Spleen (tissue), 11 donors: Measurements from ENCODE around the gene FLNB. TPM values are rescaled to one million over a fixed set of nuclear protein-coding genes. Genes with fewer than 3 reads are reported as not detected.

ENCODE experiments used
- DNase-seq: peaks from one replicate; pipeline ENCODE4 v3.0.0-alpha.2; 2020
- H3K27ac ChIP-seq, 8 donors: fragments of 200-600 bp; sonication (generic) in 7 of 8; 1 replicate in 4 of 8; 2 replicates in 4 of 8; pipeline versions ENCODE4 v1.5.0 to v1.8.0; 2016 to 2021; ENCODE audit warnings: inconsistent platforms in 4 of 8, mild to moderate bottlenecking in 4 of 8, moderate library complexity in 1 of 8
- H3K27me3 ChIP-seq, 7 donors: fragments of 200-600 bp; sonication (generic) in 6 of 7; replicated peaks in 1 of 7; 1 replicate in 4 of 7; 2 replicates in 3 of 7; pipeline versions ENCODE4 v1.5.0 to v1.8.0; 2016 to 2021; ENCODE audit warnings: inconsistent platforms in 3 of 7, mild to moderate bottlenecking in 1 of 7
- H3K36me3 ChIP-seq, 6 donors: fragments of 200-600 bp; sonication (generic) in 5 of 6; 1 replicate in 4 of 6; 2 replicates in 2 of 6; pipeline versions ENCODE4 v1.5.0 to v1.8.0; 2016 to 2021; ENCODE audit warnings: inconsistent platforms in 2 of 6
- H3K4me1 ChIP-seq, 6 donors: fragments of 200-600 bp; sonication (generic) in 5 of 6; 1 replicate in 3 of 6; 2 replicates in 3 of 6; pipeline versions ENCODE4 v1.5.0 to v1.8.0; 2016 to 2021; ENCODE audit warnings: inconsistent platforms in 3 of 6
- H3K4me3 ChIP-seq, 8 donors: fragments of 200-600 bp; sonication (generic) in 7 of 8; 1 replicate in 4 of 8; 2 replicates in 4 of 8; pipeline versions ENCODE4 v1.5.0 to v1.8.0; 2016 to 2021; ENCODE audit warnings: inconsistent platforms in 4 of 8, mild to moderate bottlenecking in 4 of 8, moderate library complexity in 2 of 8
- H3K9me3 ChIP-seq, 8 donors: fragments of 200-600 bp; sonication (generic) in 7 of 8; 1 replicate in 4 of 8; 2 replicates in 4 of 8; pipeline versions ENCODE4 v1.5.0 to v1.8.0; 2016 to 2021; ENCODE audit warnings: inconsistent platforms in 4 of 8
- POLR2A ChIP-seq, 3 donors: fragments of 450-650 bp; IDR thresholded peaks; one replicate each; pipeline ENCODE4 v1.5.1; 2017; ENCODE audit warnings: antibody characterized with exemption in 3 of 3, mild to moderate bottlenecking in 1 of 3
- POLR2AphosphoS5 ChIP-seq, 3 donors: sonication (generic); formaldehyde crosslinking; IDR thresholded peaks; one replicate each; pipeline ENCODE4 v1.5.1; 2017; ENCODE audit warnings: antibody characterized with exemption in 3 of 3
- WGBS, 5 donors: extraction: QIAGEN DNeasy Blood & Tissue Kit in 3 of 5; methylation state at CpG; one replicate each; pipeline versions ENCODE4 v1.1.5 to v1.1.7; 2013 to 2018; 5-methylcytosine and 5-hydroxymethylcytosine counted together
- intact Hi-C: fragments of 100-400 bp; cut with DNase I; formaldehyde crosslinking; loops from one replicate; pipeline ENCODE4 v1.15.0; 2023; ENCODE audit warnings: low total_unique reads
- polyA plus RNA-seq, 3 donors: library from polyadenylated mRNA; stranded (reverse); fragments of 200-250 nt; gene quantifications; one replicate each; pipeline ENCODE4 v1.2.1, GENCODE V29; 2013
- total RNA-seq, 7 donors: library from RNA; depleted of rRNA in 3 of 7; stranded (reverse); fragments of >200 nt in 3 of 7; fragmentation: NEBNext Ultra II Directional in 4 of 7; extraction: Animal tissue kit (Norgen Biotek cat#: 25700) in 4 of 7; gene quantifications; one replicate each; pipeline versions ENCODE4 v1.1.0 to v1.2.1, GENCODE V29; 2016 to 2021
- TF ChIP-seq, protein P1 (sequence below), 11 experiments: fragments of 200-600 bp in 7 of 11; fragments of 450-650 bp in 4 of 11; sonication (generic) in 4 of 11; IDR thresholded peaks in 8 of 11; conservative IDR thresholded peaks in 3 of 11; 1 replicate in 7 of 11; 2 replicates in 4 of 11; pipeline versions ENCODE4 v1.4.0 to v1.8.0; 2016 to 2021; ENCODE audit warnings: antibody characterized with exemption in 11 of 11, inconsistent platforms in 4 of 11, mild to moderate bottlenecking in 1 of 11
- donor health status: healthy with polysubstance abuse.
- donor health status: DM: no; HTN: no; CAD: no; lungs with moderate emphysema.
- donor health status: DM: no; HTN: no; CAD: no.
- donor health status: Bipolar disorder and iron deficiency.
- donor health status: healthy.
- donor health status: DM: no; HTN: no; CAD: no.
- donor health status: DM: yes; HTN: yes; CAD: no.

The FLNB gene
- total and polyA plus RNA-seq, 10 donors: 38.9 to 163 (median 96.7) TPM

DNA sequence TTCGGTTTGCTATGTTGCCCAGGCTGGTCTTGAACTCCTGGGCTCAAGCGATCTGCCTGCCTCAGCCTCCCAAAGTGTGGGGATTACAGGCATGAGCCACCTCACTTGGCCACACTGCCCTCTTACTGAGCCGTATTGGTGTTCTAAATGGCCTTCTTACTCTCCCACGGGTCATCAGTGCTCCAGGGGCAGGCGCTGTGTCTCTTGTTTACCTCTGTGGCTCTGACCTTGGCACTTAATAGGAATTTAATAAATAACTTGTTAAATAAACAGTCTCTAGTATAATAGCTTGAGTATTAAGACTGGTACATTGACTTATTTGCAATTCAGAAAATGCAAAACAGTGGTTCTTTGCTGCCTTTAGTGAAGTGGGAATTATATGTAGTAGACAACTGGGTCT is 13.7 kb downstream of the FLNB start:
- intact Hi-C loops: loop anchor here (10.0 kb wide), 1 partner anchor 53 kb away; no protein-coding TSS in a partner anchor
- no peaks in the 10 kb centered on the region for H3K9me3 ChIP-seq
- no peak overlapping the region for H3K4me3 ChIP-seq
- DNase-seq: peak; percentile 49
- no peaks in the 10 kb centered on the region for H3K36me3 ChIP-seq
- 85 to 93% (median 90%) methylated on average over 5 of the region's 5 CpGs for WGBS, 5 donors
- H3K4me1 ChIP-seq: peaks cover 0 to 57% (median 26%) of the 10 kb centered on the region in 6 donors
- H3K27ac ChIP-seq: no peak overlapping the region
- no peak for TF ChIP-seq POLR2AphosphoS5 (IDR thresholded peaks at IDR 0.05)
- no peak for TF ChIP-seq POLR2A (IDR thresholded peaks at IDR 0.05)
- TF ChIP-seq, protein P1, sequence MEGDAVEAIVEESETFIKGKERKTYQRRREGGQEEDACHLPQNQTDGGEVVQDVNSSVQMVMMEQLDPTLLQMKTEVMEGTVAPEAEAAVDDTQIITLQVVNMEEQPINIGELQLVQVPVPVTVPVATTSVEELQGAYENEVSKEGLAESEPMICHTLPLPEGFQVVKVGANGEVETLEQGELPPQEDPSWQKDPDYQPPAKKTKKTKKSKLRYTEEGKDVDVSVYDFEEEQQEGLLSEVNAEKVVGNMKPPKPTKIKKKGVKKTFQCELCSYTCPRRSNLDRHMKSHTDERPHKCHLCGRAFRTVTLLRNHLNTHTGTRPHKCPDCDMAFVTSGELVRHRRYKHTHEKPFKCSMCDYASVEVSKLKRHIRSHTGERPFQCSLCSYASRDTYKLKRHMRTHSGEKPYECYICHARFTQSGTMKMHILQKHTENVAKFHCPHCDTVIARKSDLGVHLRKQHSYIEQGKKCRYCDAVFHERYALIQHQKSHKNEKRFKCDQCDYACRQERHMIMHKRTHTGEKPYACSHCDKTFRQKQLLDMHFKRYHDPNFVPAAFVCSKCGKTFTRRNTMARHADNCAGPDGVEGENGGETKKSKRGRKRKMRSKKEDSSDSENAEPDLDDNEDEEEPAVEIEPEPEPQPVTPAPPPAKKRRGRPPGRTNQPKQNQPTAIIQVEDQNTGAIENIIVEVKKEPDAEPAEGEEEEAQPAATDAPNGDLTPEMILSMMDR (IDR thresholded peaks at IDR 0.05 in 8 of 11, conservative IDR thresholded peaks at IDR 0.05 in 3 of 11): no peak
- H3K27me3 ChIP-seq: no peaks in the 10 kb centered on the region

DNA sequence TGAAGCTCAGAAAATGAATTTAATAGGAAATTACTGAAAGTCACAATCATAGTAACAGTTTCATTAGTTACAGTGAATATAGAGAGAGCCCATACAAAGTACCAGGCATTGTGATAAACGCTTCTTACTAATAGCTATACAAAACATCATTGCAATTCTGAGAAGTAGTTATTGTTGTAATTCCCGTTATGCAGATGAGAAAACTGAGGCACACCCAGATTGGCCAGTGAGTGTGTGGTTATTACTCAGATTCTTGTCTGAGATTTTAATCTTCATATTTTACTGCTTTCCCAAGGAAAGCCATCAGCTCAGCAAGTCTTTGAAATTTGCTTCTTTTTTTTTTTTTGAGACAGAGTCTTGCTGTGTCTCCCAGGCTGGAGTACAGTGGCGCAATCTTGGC is 14.3 kb downstream of the FLNB start:
- no peaks in the 10 kb centered on the region for H3K9me3 ChIP-seq
- no peak overlapping the region for H3K27ac ChIP-seq
- no peaks in the 10 kb centered on the region for H3K27me3 ChIP-seq
- DNase-seq: no peak
- intact Hi-C loops: loop anchor here (10.0 kb wide), 1 partner anchor 52 kb away; no protein-coding TSS in a partner anchor
- no peak overlapping the region for H3K4me3 ChIP-seq
- H3K36me3 ChIP-seq: no peaks in the 10 kb centered on the region
- TF ChIP-seq POLR2AphosphoS5 (IDR thresholded peaks at IDR 0.05) (no peak), POLR2A (IDR thresholded peaks at IDR 0.05) (no peak)
- TF ChIP-seq, protein P1 (IDR thresholded peaks at IDR 0.05 in 8 of 11, conservative IDR thresholded peaks at IDR 0.05 in 3 of 11): no peak
- H3K4me1 ChIP-seq: peaks cover 0 to 52% (median 26%) of the 10 kb centered on the region in 6 donors
- WGBS, 5 donors: 71 to 88% (median 86%) methylated on average over 3 of the region's 3 CpGs

DNA sequence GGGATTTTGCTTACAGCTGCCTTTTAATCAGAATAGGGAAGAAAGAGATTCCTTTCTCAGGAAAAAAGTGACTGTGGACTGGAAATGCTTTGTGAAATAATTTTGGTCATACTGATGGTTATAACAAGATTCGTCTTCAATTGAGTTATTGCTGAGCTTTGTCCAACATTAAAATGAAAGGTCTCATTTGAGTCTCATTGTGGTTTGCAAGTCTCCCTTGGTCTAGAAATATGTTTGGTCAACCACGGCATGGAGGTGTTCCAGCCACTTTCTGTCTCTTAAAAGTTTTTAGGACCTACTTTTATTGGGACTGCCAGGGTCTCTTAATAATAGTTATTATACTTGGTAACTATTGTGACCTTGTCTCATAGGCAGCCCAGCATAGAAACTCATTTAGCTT is 15.3 kb downstream of the FLNB start:
- Histone ChIP-seq H3K27ac (peak overlapping the region in 1 of 8 donors; percentile 3), H3K4me3 (no peak overlapping the region)

DNA sequence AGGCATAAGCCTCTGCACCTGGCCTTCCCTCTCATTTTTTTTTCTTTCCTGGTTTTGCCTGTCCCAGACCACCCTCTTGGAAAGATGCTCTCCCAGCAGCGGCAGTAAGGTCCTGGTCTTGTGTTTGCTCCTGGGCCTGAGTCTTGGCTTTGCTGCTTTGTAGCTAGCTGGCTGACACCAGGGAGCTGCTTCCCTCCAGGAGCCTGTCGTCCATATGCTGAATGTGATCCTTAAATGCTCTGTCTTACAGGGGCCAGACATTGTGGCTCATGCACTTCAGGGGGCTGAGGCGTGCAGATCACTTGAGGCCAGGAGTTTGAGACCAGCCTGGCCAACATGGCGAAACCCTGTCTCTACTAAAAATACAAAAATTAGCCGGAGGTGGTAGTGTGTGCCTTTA is 17.2 kb downstream of the FLNB start:
- Histone ChIP-seq H3K27me3 (no peaks in the 10 kb centered on the region), H3K36me3 (no peaks in the 10 kb centered on the region), H3K27ac (no peak overlapping the region), H3K4me3 (no peak overlapping the region), H3K9me3 (no peaks in the 10 kb centered on the region), H3K4me1 (peaks cover 0 to 31% (median 12%) of the 10 kb centered on the region in 6 donors)
- DNase-seq: peak; percentile 27
- TF ChIP-seq, protein P1 (IDR thresholded peaks at IDR 0.05 in 8 of 11, conservative IDR thresholded peaks at IDR 0.05 in 3 of 11): no peak
- TF ChIP-seq POLR2AphosphoS5 (IDR thresholded peaks at IDR 0.05): no peak
- TF ChIP-seq POLR2A (IDR thresholded peaks at IDR 0.05): no peak
- WGBS, 5 donors: 81 to 90% (median 88%) methylated on average over 5 of the region's 5 CpGs
- intact Hi-C loops: loop anchor here (10.0 kb wide), 1 partner anchor 49 kb away; no protein-coding TSS in a partner anchor

More for the DNA sequence above, 15.3 kb downstream of the FLNB start:
- TF ChIP-seq POLR2AphosphoS5 (IDR thresholded peaks at IDR 0.05): no peak
- TF ChIP-seq, protein P1 (IDR thresholded peaks at IDR 0.05 in 8 of 11, conservative IDR thresholded peaks at IDR 0.05 in 3 of 11): no peak
- intact Hi-C loops: loop anchor here (10.0 kb wide), 1 partner anchor 51 kb away; no protein-coding TSS in a partner anchor
- WGBS, 5 donors: 70 to 87% (median 74%) methylated on average over 2 of the region's 2 CpGs
- Histone ChIP-seq H3K4me1 (peaks cover 0 to 46% (median 25%) of the 10 kb centered on the region in 6 donors), H3K9me3 (no peaks in the 10 kb centered on the region), H3K27me3 (no peaks in the 10 kb centered on the region), H3K36me3 (no peaks in the 10 kb centered on the region)
- no peak for DNase-seq
